Sciatic nerve (tissue), 2 donors: ENCODE results near the gene DHRS11. TPM values are rescaled to one million over a fixed set of nuclear protein-coding genes. Genes with fewer than 3 reads are reported as not detected.

Experiments
- ATAC-seq: fragments of 200-7000 bp; cut with Tn5 transposase; one replicate; pipeline ENCODE4 v1.9.1; 2020; ENCODE audit warnings: mild to moderate bottlenecking, moderate library complexity
- DNase-seq: peaks from one replicate; pipeline ENCODE4 v3.0.0-alpha.2; 2020; ENCODE audit warnings: low spot score
- intact Hi-C: fragments of 100-400 bp; cut with DNase I; formaldehyde crosslinking; loops from one replicate; pipeline ENCODE4 v1.14.2; 2022
- total RNA-seq: library from RNA; stranded (reverse); fragmentation: NEBNext Ultra II Directional; extraction: Animal tissue kit (Norgen Biotek cat#: 25700); gene quantifications from one replicate; pipeline ENCODE4 v1.2.1, GENCODE V29; 2021
- donor health status: DM: no; HTN: no; CAD: no.
- donor health status: DM: no; HTN: no; CAD: no.

Gene DHRS11
- total RNA-seq, 1 donor from 2014 or later: 5.4 TPM

DNA sequence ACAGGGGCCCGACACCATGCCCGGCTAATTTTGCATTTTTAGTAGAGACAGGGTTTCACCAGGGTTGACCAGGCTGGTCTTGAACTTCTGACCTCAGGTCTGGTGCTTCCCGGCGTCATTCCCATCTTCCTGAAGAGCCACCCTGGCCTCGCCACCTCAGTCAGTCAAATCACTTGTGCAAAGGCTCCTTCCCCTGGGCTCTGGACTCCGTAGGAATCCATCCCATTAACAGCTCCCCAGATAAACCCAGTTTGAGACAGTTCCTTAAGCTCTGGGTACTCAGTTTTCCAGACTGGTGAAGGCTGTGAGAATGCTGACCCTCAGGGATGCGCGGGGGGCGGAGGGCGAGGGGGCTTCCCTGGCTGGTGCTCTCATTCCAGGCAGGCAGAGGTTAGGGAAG, 49.2 kb downstream of the DHRS11 start:
- DNase-seq (no peak), ATAC-seq (no peak)
- intact Hi-C loops: no loop called here

GRCh38 chr17:36641331-36641876, 49.7 kb downstream of the DHRS11 start:
- intact Hi-C loops: no loop called here
- ATAC-seq: no peak
- DNase-seq: no peak

DNA sequence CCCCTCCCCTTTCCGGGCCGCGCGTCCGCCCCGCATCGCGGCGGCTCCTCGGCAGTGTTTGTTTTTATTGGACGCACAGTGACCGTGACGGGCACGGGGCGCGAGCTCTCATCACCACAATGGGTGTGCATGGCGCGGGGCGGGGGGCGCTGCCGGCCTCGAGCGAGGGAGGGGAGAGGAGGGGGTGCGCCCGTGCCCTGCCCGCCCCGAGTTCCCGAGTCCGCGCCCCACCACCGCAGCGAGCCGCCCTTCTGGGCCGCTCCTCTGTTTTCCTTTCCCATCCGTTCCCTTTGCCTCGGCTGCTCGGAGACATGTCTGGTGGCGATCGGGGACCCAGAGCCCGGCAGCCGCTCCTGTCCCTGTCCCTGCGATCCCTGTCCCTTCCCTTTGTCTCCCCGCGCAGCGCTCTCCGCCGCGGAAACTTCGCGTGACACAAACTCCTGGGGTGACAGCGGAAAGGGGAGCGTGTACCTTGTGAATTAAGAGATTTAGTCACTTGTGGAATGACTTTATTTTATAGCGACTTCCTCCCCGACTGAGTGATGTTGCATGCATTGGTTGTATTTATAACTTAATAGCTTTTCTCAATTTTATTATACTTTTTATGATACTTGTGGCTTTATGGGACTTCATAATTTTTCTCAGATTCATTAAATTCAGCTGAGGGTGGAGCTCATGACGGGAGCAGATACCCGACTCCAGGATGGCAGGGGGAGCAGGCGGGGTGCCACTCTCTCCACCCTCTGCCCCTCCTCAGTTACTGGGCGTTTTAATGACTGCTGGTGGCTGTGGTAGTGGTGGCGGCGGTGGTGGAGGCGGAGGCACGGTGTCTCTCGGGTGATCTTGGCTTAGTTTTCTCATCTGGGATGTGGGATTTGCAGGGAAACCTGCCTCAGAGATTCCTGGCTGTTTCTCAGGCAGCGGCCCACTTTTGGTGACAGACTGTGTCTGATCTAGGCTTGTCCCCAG, 50.5 kb downstream of the DHRS11 start:
- intact Hi-C loops: no loop called here
- DNase-seq (no peak), ATAC-seq (no peak)

- DNase-seq (no peak), ATAC-seq (no peak)
- intact Hi-C loops: no loop called here
Observed at GRCh38 chr17:36643086-36643685, 51.5 kb downstream of the DHRS11 start.

DNA sequence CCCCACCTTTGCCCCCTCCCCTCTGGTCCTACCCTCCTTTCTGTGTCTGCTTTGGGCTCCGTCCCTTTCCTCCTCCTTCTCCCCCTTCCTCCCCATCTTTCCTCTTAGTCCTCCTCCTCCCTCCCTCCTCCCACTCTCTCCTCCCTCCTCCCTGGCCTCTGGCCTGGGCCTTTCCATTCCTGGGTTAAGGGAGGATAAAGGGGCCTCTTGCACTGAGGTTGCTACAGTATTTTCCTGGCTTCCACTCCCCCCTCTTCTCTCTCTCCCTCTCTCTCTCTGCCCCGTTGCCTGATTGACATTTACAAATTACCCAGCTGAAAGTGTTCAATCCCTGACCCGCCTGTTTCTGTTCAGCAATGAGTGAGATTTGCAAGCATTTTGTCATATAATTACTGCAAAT, 53.7 kb downstream of the DHRS11 start:
- ATAC-seq (no peak), DNase-seq (no peak)
- intact Hi-C loops: no loop called here

DNA sequence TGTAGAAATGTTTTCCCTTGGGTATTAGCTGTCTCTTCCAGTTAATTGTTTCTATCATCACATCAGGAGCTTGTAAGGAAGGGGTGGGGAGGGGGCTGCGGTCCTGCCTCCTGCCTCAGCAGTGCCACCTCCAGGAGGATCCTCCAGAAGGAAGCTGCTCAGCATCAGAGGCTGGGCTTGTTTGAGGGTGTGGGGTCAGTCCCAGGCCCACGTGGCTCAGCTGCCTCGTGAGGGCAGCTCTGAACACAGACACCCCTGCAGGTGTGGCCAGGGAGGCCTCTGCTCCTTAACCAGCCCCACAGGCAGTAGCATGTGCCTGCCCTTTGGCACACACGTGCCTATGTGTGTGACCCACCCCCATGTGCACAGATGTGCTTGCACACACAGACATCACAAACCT, 56.0 kb downstream of the DHRS11 start:
- intact Hi-C loops: loop anchor here (2.0 kb wide), 1 partner anchor 241 kb away; no protein-coding TSS in a partner anchor
- ATAC-seq (no peak), DNase-seq (no peak)

DNA sequence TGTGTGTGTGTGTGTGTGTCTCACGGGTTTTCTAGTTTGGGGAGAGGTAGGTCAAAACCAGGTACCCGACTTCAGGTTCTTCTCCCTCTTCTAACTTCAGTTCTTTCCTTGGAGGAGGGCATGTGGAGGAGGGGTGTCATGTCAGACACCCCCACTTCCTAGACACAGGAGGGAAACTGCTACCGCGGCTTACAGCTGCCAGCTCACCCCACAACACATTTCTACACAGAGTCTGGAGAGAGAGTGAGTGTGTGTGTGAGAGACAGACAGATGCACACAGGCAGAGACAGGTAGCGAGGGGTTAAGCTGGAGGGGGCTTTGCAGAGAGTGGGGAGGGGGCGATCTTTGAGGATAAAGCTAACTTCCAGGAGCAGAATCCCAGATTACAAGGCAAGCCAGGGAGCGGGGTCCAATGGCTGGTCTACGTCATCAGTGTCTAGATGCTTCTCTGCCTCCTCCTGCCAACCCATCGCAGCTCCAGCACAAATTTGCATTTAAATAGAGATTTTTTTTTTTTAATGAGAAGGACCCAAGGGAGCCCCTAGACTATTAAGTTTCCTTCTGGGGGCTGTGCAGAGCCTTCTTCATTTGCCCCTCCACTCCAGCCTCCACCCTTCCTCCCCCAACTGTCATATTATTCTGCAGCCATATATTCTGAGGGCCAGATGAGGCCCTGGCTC, 58.6 kb downstream of the DHRS11 start:
- DNase-seq (no peak), ATAC-seq (no peak)
- intact Hi-C loops: no loop called here

Other genes with a start within 250 kb of the DHRS11 start
- gene TBC1D3H, start 203.4 kb upstream of the DHRS11 start, total RNA-seq: not detected
- 28.6 TPM for gene ZNHIT3, start 105.2 kb upstream of the DHRS11 start, total RNA-seq
- 46.5 TPM for gene MYO19, start 57.0 kb upstream of the DHRS11 start, total RNA-seq
- 3.2 TPM for gene PIGW, start 56.9 kb upstream of the DHRS11 start, total RNA-seq
- 88.8 TPM for gene GGNBP2, start 47.0 kb upstream of the DHRS11 start, total RNA-seq
- 5.6 TPM for gene MRM1, start 9.7 kb downstream of the DHRS11 start, total RNA-seq